NCI-H1694 (cell line): ENCODE data around the gene DNAJB2.
"Not testable (repeated sequence)": the region's sequence is repeated elsewhere in the genome, so short reads cannot be mapped to it uniquely, and the experiment has no call there.

Experiments
- DNase-seq: peaks from one replicate; lab custom pipeline; 2025; lab: John Stamatoyannopoulos, UW

Gene DNAJB2

DNA sequence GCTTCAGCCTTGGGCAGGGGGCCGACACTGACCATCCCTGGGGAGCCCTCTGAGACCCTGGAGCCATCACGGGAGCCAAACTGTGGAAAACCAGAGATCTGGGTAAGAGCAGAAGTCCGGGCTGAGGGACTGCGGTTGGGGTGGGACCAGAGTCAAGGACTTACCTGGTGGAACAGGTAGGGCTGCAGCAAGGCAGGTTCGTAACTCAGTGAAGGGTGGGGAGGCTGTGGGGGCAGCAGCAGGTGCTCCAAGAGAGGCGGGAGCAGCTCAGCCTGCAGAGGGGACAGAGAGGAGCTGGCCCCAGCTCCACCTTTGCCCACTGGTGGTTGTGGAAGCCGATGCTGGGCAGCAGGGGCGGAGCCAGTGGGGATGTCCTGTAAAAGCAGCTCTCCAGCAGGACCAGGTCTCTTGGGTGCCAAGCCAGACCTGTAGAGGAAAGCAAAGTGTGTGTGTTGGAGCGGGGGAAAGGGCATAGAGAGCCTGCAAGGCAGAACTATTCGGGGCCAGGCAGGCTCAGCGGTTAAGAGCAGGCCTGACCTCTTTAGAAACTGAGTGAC is 23.3 kb downstream of the DNAJB2 start:
- no peak for DNase-seq

DNA sequence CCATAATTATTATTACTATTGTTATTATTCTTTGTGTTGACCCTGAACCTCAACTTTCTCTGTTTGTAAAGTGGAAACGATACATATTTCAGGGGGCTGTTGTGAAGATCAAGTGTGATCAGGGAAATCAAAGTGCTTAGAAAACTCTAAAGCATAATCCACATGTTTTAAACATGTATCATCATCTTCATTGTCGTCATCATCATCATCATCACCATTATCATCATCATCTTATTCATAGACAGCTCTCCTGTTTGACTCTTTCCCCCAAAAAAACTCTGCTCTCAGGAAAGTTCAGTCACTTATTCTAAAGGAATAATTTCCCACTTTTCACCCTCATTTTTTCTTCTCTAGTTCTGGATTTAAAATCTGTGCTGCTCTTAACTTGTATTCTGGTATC is 25.1 kb downstream of the DNAJB2 start:
- no peak for DNase-seq

- no peak for DNase-seq
Observed at GRCh38 chr2:219306047-219306446, 26.9 kb downstream of the DNAJB2 start.

GRCh38 chr2:219308142-219309101 is 29.3 kb downstream of the DNAJB2 start:
- DNase-seq: no peak

GRCh38 chr2:219309278-219309677 is 30.1 kb downstream of the DNAJB2 start, which contains the start of gene PTPRN:
TSS of gene PTPRN (minus strand) at chr2:219309401. CDS start at chr2:219309332, 69 bp downstream.
- DNase-seq: peak; percentile 64

GRCh38 chr2:219312683-219313263 is 33.6 kb downstream of the DNAJB2 start:
- DNase-seq: not testable (repeated sequence)

DNA sequence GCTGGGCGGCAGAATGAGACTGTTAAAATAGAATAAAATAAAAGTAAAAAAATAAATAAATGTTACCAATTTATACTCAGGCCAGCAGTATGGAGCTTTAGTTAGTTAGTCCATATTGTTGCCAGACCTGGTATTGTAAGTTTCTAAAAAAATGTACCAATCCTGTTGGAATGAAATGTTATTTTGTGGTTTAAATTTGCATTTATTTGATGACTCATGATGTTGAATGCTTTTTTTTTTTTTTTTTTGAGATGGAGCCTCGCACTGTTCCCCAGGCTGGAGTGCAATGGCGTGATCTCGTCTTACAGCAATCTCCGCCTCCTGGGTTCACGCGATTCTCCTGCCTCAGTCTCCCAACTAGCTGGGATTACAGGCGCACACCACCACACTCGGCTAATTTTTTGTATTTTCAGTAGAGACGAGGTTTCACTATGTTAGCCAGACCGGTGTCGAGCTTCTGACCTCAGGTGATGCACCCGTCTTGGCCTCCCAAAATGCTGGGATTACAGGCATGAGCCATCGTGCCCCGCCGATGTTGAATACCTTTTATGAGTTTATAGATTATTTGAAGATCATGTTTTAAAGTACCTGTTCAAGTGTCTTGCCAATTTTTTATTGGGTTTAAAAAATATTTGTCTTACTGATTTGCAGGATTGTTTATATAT is 35.8 kb downstream of the DNAJB2 start:
- no peak for DNase-seq

DNA sequence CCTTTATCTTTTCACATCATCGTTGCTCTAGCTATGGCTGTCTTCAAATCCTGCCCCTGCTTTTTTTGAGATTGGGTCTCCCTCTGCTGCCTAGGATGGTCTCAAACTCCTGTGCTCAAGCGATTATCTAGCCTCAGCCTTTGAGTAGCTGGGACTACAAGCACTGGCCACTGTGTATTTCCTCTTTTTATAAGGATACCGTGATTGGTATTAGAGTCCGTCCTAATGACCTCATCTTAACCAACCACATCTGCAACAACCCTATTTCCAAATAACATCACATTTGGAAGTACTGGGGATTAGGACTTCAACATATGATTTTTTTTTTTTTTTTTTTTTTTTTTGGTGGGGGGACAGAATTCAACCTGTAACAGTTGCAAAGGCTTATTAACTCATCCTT is 44.3 kb downstream of the DNAJB2 start:
- no peak for DNase-seq

- no peak for DNase-seq
Observed at GRCh38 chr2:219325136-219325535, 46.0 kb downstream of the DNAJB2 start.

- DNase-seq: no peak
Observed at GRCh38 chr2:219325657-219326315, 46.6 kb downstream of the DNAJB2 start.

GRCh38 chr2:219327719-219328118 is 48.6 kb downstream of the DNAJB2 start:
- DNase-seq: peak; percentile 5

DNA sequence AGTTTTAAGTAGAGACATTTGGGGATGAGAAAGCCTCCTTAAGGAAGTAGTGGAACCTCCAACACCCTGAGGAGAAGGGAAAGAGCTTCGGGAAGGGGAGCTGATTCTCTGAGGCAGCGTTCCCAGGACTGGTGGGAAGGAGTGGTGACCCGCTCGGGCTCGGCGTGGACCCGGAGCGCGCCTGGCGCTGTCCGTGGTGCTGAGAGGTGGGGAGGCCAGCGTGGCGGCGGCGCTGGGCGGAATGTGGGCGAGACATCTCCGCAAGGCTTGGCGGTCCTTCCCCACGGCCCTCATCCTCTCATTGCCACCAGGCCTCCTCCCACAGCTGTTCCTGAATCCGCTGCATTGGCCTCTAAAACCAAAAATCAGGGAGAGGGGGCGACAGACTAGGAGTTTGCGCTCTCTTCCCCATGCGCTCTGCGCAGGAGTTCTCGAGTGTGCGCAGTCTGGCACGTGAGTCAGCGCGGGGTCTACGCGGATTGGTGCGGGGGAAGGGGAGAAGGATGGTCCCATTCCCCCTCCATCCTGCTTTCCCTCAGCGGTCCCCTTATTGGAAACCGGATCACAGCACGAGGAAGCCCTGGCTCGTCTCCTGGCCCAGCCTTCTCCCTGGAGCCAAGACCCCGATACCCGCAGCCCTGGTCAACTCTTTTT is 52.5 kb downstream of the DNAJB2 start:
- no peak for DNase-seq

DNA sequence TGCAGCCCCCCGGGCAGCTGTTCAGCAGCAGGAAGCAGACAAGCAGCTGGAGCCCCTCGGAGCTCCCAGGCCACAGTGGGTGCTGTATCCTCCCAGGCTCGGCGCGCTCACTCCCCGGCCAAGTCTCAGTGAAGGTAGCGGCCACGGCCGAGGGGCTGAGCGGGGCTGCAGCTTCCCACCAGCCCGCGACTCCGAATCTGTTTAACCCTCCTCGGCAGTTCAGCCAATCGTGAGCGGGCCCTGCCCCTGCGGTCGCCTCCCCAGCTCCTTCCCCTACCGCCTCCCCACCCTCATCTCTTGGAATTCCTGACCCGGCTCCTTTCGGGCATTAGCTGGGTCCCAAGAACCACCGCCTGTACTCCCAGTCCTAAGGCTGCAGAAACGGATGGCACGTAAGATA is 53.4 kb downstream of the DNAJB2 start, which contains the start of gene RESP18:
TSS of gene RESP18 (minus strand) at position 203 of the 400 bp plus-strand sequence.
- no peak for DNase-seq

DNA sequence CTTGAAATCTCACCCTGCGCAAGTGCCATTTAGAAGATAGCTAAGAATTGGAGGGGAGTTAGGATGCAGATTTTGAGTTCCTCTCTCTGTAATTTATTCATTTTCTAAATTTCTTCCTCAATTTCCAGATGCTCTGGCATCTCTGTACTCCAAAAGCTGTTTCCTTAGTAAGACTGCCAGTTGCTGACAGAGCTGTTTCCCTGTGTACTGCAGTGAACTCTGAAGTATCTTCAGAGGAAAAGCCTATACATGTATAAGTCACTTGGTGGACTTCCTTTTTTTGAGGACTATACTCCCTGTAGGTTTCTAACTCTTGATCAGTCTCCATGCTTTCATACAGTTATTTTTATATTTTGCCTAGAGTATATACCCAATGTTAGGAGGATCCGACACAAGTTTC is 54.9 kb downstream of the DNAJB2 start:
- DNase-seq: no peak

GRCh38 chr2:219335373-219335786 is 56.2 kb downstream of the DNAJB2 start:
- DNase-seq: no peak
